CD14-positive monocyte (primary cell): ENCODE measurements around the gene FAM50A. TPM values are rescaled to one million over a fixed set of nuclear protein-coding genes. Genes with fewer than 3 reads are reported as not detected.

Experiments
- DNase-seq, 3 donors: peaks; one replicate each; pipeline ENCODE4 v3.0.0-alpha.2; 2011 to 2022
- H2AFZ ChIP-seq: 2 replicates; pipeline ENCODE4 v1.6.0; 2012; ENCODE audit warnings: mild to moderate bottlenecking, low read depth, low read length, inconsistent platforms; ENCODE audit not compliant: insufficient read depth, poor library complexity, severe bottlenecking
- H3K27ac ChIP-seq, 2 donors: 1 replicate in 1 of 2; 2 replicates in 1 of 2; pipeline ENCODE4 v1.5.1; 2012 to 2013; ENCODE audit warnings: low read length in 2 of 2, control low read depth in 1 of 2, inconsistent platforms in 1 of 2, low read depth in 1 of 2, mild to moderate bottlenecking in 1 of 2
- H3K27me3 ChIP-seq, 2 donors: one replicate each; pipeline versions ENCODE4 v1.6.0 to v1.6.1; 2011 to 2013; ENCODE audit warnings: low read length in 2 of 2; ENCODE audit not compliant: control insufficient read depth in 2 of 2, insufficient read depth in 2 of 2
- H3K36me3 ChIP-seq, 2 donors: replicated peaks in 1 of 2; 1 replicate in 1 of 2; 2 replicates in 1 of 2; pipeline versions ENCODE4 v1.5.1 to v1.6.1; 2012 to 2013; ENCODE audit warnings: low read length in 2 of 2, control low read depth in 1 of 2, inconsistent platforms in 1 of 2, mild to moderate bottlenecking in 1 of 2; ENCODE audit not compliant: insufficient read depth in 2 of 2, control insufficient read depth in 1 of 2
- H3K4me1 ChIP-seq, 2 donors: 1 replicate in 1 of 2; 2 replicates in 1 of 2; pipeline versions ENCODE4 v1.5.1 to v1.6.1; 2012 to 2013; ENCODE audit warnings: low read length in 2 of 2, control low read depth in 1 of 2, inconsistent platforms in 1 of 2, mild to moderate bottlenecking in 1 of 2, moderate library complexity in 1 of 2; ENCODE audit not compliant: insufficient read depth in 2 of 2, control insufficient read depth in 1 of 2
- H3K4me2 ChIP-seq: replicated peaks from 2 replicates; pipeline ENCODE3; 2012; ENCODE audit warnings: low read length, moderate library complexity, mild to moderate bottlenecking; ENCODE audit not compliant: poor library complexity, severe bottlenecking; ENCODE audit errors: extremely low read depth
- H3K4me3 ChIP-seq, 3 experiments: fragments of 200-600 bp in 1 of 3; sonication (generic) in 1 of 3; replicated peaks in 1 of 3; 1 replicate in 2 of 3; 2 replicates in 1 of 3; pipeline ENCODE4 v1.5.1; 2011 to 2013; ENCODE audit warnings: low read length in 3 of 3, mild to moderate bottlenecking in 3 of 3, control low read depth in 2 of 3, low read depth in 2 of 3, inconsistent platforms in 1 of 3, moderate library complexity in 1 of 3
- H3K79me2 ChIP-seq: 2 replicates; pipeline ENCODE4 v1.6.0; 2012; ENCODE audit warnings: mild to moderate bottlenecking, control low read depth, inconsistent platforms, low read length, moderate library complexity; ENCODE audit not compliant: insufficient read depth
- H3K9ac ChIP-seq: 2 replicates; pipeline ENCODE4 v1.6.0; 2017; ENCODE audit warnings: low read length, mild to moderate bottlenecking; ENCODE audit not compliant: insufficient read depth, poor library complexity, severe bottlenecking
- H3K9me3 ChIP-seq, 2 donors: replicated peaks in 1 of 2; 1 replicate in 1 of 2; 2 replicates in 1 of 2; pipeline versions ENCODE4 v1.5.1 to v1.6.1; 2012 to 2013; ENCODE audit warnings: low read length in 2 of 2, control low read depth in 1 of 2; ENCODE audit not compliant: control insufficient read depth in 1 of 2, insufficient read depth in 1 of 2
- H4K20me1 ChIP-seq: 2 replicates; pipeline ENCODE4 v1.6.0; 2012; ENCODE audit warnings: mild to moderate bottlenecking, low read length, control low read depth, moderate library complexity; ENCODE audit not compliant: insufficient read depth
- H3K27ac Mint-ChIP-seq, 7 donors: one replicate each; pipeline ENCODE4 v1.8.0; 2020; ENCODE audit warnings: mild to moderate bottlenecking in 7 of 7, mixed read lengths in 7 of 7, moderate library complexity in 6 of 7, inconsistent platforms in 2 of 7
- H3K27me3 Mint-ChIP-seq, 3 donors: one replicate each; pipeline ENCODE4 v1.8.0; 2021 to 2022; ENCODE audit warnings: low read depth in 3 of 3, mild to moderate bottlenecking in 3 of 3, mixed read lengths in 3 of 3, moderate library complexity in 3 of 3, inconsistent platforms in 1 of 3
- H3K36me3 Mint-ChIP-seq, 2 donors: one replicate each; pipeline ENCODE4 v1.8.0; 2020; ENCODE audit warnings: mixed read lengths in 2 of 2, inconsistent platforms in 1 of 2, mild to moderate bottlenecking in 1 of 2
- H3K4me1 Mint-ChIP-seq: one replicate; pipeline ENCODE4 v1.8.0; 2020; ENCODE audit warnings: mild to moderate bottlenecking, mixed read lengths
- H3K4me3 Mint-ChIP-seq, 2 donors: one replicate each; pipeline ENCODE4 v1.8.0; 2020; ENCODE audit warnings: mild to moderate bottlenecking in 2 of 2, mixed read lengths in 2 of 2, moderate library complexity in 1 of 2
- H3K9me3 Mint-ChIP-seq, 7 donors: one replicate each; pipeline ENCODE4 v1.8.0; 2020 to 2022; ENCODE audit warnings: mixed read lengths in 7 of 7, mild to moderate bottlenecking in 6 of 7, moderate library complexity in 6 of 7, inconsistent platforms in 2 of 7
- WGBS: methylation state at CpG from one replicate; pipeline ENCODE4 v1.1.5; 2013; ENCODE audit warnings: missing lambda C conversion rate; ENCODE audit not compliant: insufficient coverage; 5-methylcytosine and 5-hydroxymethylcytosine counted together
- intact Hi-C, 2 donors: fragments of 100-400 bp; cut with micrococcal nuclease; formaldehyde crosslinking; loops; one replicate each; pipeline versions ENCODE4 v1.15.0 to v1.15.1; 2023
- polyA plus RNA-seq, 3 donors: library from polyadenylated mRNA; depleted of rRNA in 1 of 3; unstranded in 2 of 3; stranded (reverse) in 1 of 3; fragments of 300-500 nt in 2 of 3; fragments of >200 nt in 1 of 3; fragmentation: Illumina TruSeq in 2 of 3; gene quantifications; 1 replicate in 2 of 3; 2 replicates in 1 of 3; pipeline ENCODE4 v1.2.3, GENCODE V29; 2012 to 2021
- TF ChIP-seq, protein P1 (sequence below): fragments of 200-600 bp; IDR thresholded peaks from one replicate; pipeline ENCODE4 v1.8.0; 2022; ENCODE audit warnings: antibody characterized with exemption, mild to moderate bottlenecking

The FAM50A gene
- polyA plus RNA-seq, 3 donors: 23.9 to 88.9 (median 46.4) TPM

DNA sequence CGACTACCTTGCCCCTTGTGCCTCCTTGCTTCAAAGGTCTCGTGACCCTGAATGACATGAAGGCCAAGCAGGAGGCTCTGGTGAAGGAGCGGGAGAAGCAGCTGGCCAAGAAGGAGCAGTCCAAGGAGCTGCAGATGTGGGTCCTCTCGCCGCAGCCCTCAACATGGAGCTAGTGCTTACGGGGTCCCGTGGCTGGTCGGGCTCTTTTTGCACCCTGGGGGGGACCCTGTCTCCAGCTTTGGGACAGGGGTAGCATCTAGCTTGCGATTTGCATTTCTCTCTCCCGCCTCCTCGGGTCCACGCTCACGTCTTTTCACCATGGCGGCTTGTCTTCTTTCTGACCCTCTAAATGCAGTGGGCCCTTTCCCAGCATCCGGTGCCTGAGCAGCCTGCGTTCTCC lies 1.8 kb downstream of the FAM50A start:
- H3K9ac ChIP-seq: no peak overlapping the region
- TF ChIP-seq, protein P1, sequence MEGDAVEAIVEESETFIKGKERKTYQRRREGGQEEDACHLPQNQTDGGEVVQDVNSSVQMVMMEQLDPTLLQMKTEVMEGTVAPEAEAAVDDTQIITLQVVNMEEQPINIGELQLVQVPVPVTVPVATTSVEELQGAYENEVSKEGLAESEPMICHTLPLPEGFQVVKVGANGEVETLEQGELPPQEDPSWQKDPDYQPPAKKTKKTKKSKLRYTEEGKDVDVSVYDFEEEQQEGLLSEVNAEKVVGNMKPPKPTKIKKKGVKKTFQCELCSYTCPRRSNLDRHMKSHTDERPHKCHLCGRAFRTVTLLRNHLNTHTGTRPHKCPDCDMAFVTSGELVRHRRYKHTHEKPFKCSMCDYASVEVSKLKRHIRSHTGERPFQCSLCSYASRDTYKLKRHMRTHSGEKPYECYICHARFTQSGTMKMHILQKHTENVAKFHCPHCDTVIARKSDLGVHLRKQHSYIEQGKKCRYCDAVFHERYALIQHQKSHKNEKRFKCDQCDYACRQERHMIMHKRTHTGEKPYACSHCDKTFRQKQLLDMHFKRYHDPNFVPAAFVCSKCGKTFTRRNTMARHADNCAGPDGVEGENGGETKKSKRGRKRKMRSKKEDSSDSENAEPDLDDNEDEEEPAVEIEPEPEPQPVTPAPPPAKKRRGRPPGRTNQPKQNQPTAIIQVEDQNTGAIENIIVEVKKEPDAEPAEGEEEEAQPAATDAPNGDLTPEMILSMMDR: no peak
- no peak overlapping the region for H3K4me2 ChIP-seq
- H3K36me3 ChIP-seq: peaks cover 49 to 54% of the 10 kb centered on the region in 2 donors
- no peaks in the 10 kb centered on the region for H3K9me3 ChIP-seq
- H3K9me3 Mint-ChIP-seq: peaks cover 0 to 6% (median 0%) of the 10 kb centered on the region in 7 donors
- no peak overlapping the region for H2AFZ ChIP-seq
- H3K4me1 ChIP-seq: peaks cover 15 to 20% of the 10 kb centered on the region in 2 donors
- peaks cover 10% of the 10 kb centered on the region for H3K4me1 Mint-ChIP-seq
- no peaks in the 10 kb centered on the region for H3K27me3 ChIP-seq
- H3K36me3 Mint-ChIP-seq: peaks cover 55 to 67% of the 10 kb centered on the region in 2 donors
- H3K27ac Mint-ChIP-seq: peak overlapping the region in 1 of 7 donors; percentile 45
- no peak overlapping the region for H3K4me3 ChIP-seq
- no peak for DNase-seq
- peaks cover 9% of the 10 kb centered on the region for H4K20me1 ChIP-seq
- peaks cover 0 to 13% (median 0%) of the 10 kb centered on the region in 3 donors for H3K27me3 Mint-ChIP-seq
- H3K4me3 Mint-ChIP-seq: peak overlapping the region in 1 of 2 donors; percentile 9
- 100% methylated on average over 6 of the region's 16 CpGs for WGBS
- intact Hi-C loops: no loop called here
- peaks cover 10% of the 10 kb centered on the region for H3K79me2 ChIP-seq
- no peak overlapping the region for H3K27ac ChIP-seq

- WGBS: 100% methylated on average over 3 of the region's 12 CpGs
- Histone ChIP-seq H3K36me3 (peaks cover 48 to 54% of the 10 kb centered on the region in 2 donors), H2AFZ (no peak overlapping the region), H3K4me2 (no peak overlapping the region), H3K27ac (no peak overlapping the region), H4K20me1 (peaks cover 9% of the 10 kb centered on the region), H3K9ac (no peak overlapping the region), H3K4me1 (peaks cover 15 to 20% of the 10 kb centered on the region in 2 donors), H3K9me3 (no peaks in the 10 kb centered on the region), H3K4me3 (no peak overlapping the region), H3K79me2 (peaks cover 10% of the 10 kb centered on the region), H3K27me3 (no peaks in the 10 kb centered on the region)
- Mint-ChIP-seq H3K27me3 (peaks cover 0 to 15% (median 0%) of the 10 kb centered on the region in 3 donors), H3K4me3 (no peak overlapping the region), H3K36me3 (peaks cover 51 to 64% of the 10 kb centered on the region in 2 donors), H3K27ac (peak overlapping the region in 2 of 7 donors; percentile 46 to 64), H3K9me3 (peaks cover 0 to 4% (median 0%) of the 10 kb centered on the region in 7 donors), H3K4me1 (peaks cover 10% of the 10 kb centered on the region)
- DNase-seq: no peak
- intact Hi-C loops: no loop called here
- TF ChIP-seq, protein P1: no peak
Observed at GRCh38 chrX:154446430-154446829, 2.5 kb downstream of the FAM50A start.
